K562 treated with DMSO at 1 percent for 24 hours (cell line): Measurements from ENCODE around the gene PDPK1. TPM values are rescaled to one million over a fixed set of nuclear protein-coding genes. Genes with fewer than 3 reads are reported as not detected.

Experiments used
- total RNA-seq: library from RNA; unstranded; fragments of 300-600 nt; gene quantifications from 2 replicates; pipeline ENCODE4 v1.2.3, GENCODE V29; 2022; ENCODE audit warnings: low read depth; ENCODE audit not compliant: insufficient read depth

PDPK1 gene
- 27.4 and 29.9 TPM in 2 replicates for total RNA-seq

GRCh38 chr16:2537451-2538379 is at the start of gene PDPK1:
Gene PDPK1, plus strand, starts transcription at chr16:2538021. Its CDS starts 92 bp downstream, at chr16:2538113.

GRCh38 chr16:2513405-2514332 is 24.2 kb upstream of the PDPK1 start, which contains the start of gene ATP6V0C:
Gene ATP6V0C, plus strand, starts transcription at chr16:2513952. Its CDS starts 152 bp downstream, at chr16:2514104.

GRCh38 chr16:2520097-2520783 is 17.6 kb upstream of the PDPK1 start, which contains the start of gene AMDHD2:
Gene AMDHD2, plus strand, starts transcription at chr16:2520371. Its CDS starts 88 bp downstream, at chr16:2520459.

GRCh38 chr16:2531371-2531695 is 6.5 kb upstream of the PDPK1 start, which contains the start of gene CEMP1:
Gene CEMP1, minus strand, starts transcription at chr16:2531408. Its CDS starts 335 bp downstream, at chr16:2531073.

Other genes starting within 250 kb of the PDPK1 start
- 30.6 and 32.9 TPM in 2 replicates for gene ABCA3, start 197.3 kb upstream of the PDPK1 start, total RNA-seq
- 49.2 and 49.5 TPM in 2 replicates for gene CCNF, start 108.6 kb upstream of the PDPK1 start, total RNA-seq
- gene TEDC2, start 77.9 kb upstream of the PDPK1 start, total RNA-seq, result 31.1 and 36.0 TPM in 2 replicates
- gene NTN3, start 66.7 kb upstream of the PDPK1 start, total RNA-seq, result 0.13 and 0.32 TPM in 2 replicates
- gene TBC1D24, start 62.9 kb upstream of the PDPK1 start, total RNA-seq, result 14.7 and 16.0 TPM in 2 replicates
- gene ATP6V0C, start 24.1 kb upstream of the PDPK1 start, total RNA-seq, result 594 and 612 TPM in 2 replicates
- 43.8 and 48.8 TPM in 2 replicates for gene AMDHD2, start 17.6 kb upstream of the PDPK1 start, total RNA-seq
- 7.2 and 13.5 TPM in 2 replicates for gene CEMP1, start 6.6 kb upstream of the PDPK1 start, total RNA-seq
- 59.7 and 60.5 TPM in 2 replicates for gene KCTD5, start 144.5 kb downstream of the PDPK1 start, total RNA-seq
- 1.2 and 2.3 TPM in 2 replicates for gene PRSS27, start 182.2 kb downstream of the PDPK1 start, total RNA-seq
- 256 and 287 TPM in 2 replicates for gene SRRM2, start 214.6 kb downstream of the PDPK1 start, total RNA-seq
- gene ELOB, start 239.3 kb downstream of the PDPK1 start, total RNA-seq, result 340 and 361 TPM in 2 replicates
- not detected in 2 replicates for gene PRSS33, start 249.5 kb downstream of the PDPK1 start, total RNA-seq